Measurements from ENCODE around the gene LMO2.

The LMO2 gene

DNA sequence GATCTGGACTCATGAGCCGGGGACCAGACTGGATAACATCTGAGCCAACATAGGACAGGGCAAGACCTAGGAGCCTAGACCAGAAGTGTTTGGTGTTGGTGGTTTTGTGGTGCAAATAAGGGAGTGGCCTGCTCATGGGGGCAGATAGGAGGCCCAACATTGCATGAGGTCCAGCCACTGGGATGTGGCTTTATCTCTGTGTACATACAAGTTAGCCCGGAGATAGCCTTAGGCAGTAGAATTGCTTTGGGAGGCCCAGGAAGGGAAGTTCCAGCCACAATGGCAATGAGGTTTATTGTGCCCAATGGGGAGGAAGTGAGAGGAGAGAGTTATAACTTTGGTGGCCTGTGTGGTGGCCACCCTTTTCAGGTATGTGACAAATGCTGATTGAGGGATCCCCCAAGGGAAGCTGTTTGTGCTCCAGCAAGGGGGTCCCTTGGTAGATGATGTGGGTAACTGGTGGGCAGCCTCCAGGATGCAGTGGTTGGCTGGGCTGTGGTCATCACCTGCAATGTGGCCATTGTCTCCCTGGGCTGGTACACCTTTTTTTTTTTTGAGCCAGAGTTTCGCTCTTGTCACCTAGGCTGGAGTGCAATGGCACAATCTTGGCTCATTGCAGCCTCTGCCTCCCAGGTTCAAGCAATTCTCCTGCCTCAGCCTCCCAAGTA is 6.4 kb downstream of the LMO2 start:
- DNase-seq, result peak; percentile 43

GRCh38 chr11:33884601-33885000 is 7.3 kb downstream of the LMO2 start:
- DNase-seq, result no peak

- no peak for DNase-seq
Measured at GRCh38 chr11:33884035-33884434, 7.8 kb downstream of the LMO2 start.

GRCh38 chr11:33881651-33882503 is 10.0 kb downstream of the LMO2 start:
- DNase-seq, result no peak

DNA sequence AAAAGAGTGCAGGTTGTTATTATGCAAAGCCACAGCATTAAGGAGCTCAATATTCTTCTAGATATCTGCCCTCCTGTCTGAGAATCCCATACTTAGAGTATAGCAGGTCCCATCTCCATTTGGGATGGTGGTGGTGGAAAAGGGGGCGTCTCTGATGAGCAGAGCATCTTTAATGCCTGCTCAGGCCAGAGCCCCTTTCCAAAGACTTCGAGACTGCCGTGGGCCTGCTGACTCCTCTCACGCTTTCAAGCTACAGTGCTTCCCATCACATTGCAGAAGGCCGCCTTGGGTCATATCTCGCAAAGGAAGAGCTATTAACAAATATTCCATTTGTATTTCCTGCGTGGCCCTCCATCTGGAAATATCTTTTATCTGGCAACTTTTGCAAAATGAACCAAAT is 10.9 kb downstream of the LMO2 start:
- no peak for DNase-seq

- DNase-seq, result no peak
Measured at GRCh38 chr11:33879375-33879774, 12.5 kb downstream of the LMO2 start.

GRCh38 chr11:33877038-33877437 is 14.8 kb downstream of the LMO2 start:
- DNase-seq, result no peak

- no peak for DNase-seq
Measured at GRCh38 chr11:33875621-33876294, 16.1 kb downstream of the LMO2 start.

DNA sequence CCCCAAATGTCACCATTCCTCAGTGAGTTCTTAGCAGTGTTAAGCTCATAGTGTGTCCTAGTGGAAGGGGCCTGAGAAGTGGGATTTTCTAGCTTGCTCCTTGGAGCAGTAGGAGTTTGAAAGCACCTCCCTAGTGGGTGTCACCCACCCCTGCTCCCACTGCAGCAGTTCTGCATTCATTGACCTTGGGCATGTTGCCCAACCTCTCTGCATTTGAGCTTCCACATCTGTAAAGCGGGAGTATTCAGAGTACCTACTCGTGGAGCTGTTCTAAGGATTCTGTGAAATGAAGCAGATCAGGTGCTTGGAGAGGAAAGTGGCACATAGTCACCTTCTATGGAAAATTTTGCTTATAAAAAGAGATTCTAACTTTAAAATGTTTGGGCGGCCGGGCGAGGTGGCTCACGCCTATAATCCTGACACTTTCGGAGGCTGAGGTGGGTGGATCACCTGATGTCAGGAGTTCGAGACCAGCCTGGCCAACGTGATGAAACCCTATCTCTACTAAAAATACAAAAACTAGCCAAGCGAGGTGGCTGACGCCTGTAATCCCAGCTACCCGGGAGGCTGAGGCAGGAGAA is 16.9 kb downstream of the LMO2 start:
- no peak for DNase-seq

DNA sequence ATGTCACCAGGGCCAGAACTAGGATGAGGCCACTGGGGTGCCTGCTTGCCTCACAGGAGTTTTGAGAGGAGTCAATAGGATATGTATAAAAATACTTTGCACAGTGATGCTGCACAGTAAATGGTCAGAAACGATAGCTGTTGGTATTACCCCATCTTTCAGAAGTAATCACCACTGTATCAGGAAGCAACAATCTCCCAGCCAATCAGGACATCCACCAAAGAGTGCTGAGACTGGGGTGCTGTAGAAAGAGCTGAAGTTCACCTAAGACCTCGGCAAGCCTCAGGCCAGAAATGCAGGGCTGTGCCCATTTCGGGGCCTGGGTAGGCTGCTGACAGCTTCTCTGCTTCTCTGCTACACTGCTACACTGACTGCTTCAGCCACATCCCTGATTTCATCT is 17.4 kb downstream of the LMO2 start:
- no peak for DNase-seq

- peak; percentile 76 for DNase-seq
Measured at GRCh38 chr11:33869481-33870422, 22.1 kb downstream of the LMO2 start.

- DNase-seq, result no peak
Measured at GRCh38 chr11:33868647-33869461, 23.0 kb downstream of the LMO2 start.

DNA sequence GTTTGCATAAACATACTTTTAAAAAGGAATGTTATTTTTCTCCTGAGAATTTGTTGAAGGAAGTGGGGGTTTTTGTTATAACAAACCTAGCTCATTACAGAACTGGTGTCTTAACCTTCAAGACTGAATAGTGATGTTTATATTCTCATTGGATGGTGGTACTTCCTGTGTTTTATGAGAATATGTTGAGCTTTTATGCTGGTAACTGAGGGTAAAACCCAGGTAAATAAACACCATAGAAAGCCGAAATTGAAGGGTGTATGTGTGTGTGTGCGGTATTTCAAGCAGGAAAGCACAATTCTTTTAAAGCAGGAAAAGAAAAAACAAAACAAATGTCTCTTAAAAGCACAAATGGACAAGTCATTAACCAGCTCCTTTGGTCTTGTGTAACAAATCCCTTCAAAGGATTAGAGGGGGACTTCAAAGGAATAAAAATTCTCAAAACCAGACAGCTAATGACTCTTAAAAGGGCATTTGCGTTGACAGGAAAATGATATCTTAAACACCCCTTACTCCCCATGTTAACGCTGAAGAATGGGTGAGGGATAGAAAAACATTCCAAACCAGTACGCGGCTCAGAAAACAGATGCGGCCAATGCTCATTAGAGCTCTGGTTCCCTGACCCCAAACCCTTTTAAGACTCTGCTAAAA is 23.8 kb downstream of the LMO2 start:
- no peak for DNase-seq

DNA sequence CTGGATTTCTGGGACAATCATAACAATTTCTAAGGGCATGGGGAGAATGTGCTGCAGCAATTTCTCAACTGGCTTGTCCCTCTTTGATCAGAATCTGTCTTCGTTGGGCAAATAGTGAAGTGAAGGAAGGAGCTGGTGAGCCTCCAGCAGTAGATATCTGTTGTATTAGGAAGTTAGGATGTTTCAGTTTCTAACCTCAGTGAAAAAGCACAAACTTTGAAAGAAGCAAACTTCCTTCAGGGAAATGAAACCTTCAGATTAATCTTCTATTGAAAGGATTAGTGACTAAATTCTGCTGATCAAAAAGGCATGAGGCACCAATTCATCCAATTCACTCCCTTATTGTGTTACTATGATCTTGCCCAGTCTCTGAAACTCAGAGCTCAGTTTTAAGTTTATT is 24.3 kb downstream of the LMO2 start:
- DNase-seq, result no peak

DNA sequence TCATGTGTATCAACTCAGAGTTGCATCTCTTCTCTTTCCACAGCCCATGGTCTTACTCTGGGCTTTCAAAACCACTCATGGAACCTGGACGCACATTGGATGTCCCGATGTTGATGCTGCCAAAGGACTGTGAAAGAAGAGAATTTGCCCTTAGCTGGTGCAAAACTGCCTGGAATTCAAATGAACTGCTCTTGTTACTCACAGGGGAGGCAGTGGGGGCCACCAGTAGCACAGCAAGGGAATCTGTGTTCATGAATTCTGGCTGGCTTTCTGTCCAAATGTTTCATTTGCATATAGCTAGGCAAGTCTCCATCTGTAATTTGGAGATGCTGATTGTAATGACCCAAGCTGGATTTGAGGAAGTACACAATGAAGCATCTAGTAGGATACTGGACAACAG is 24.9 kb downstream of the LMO2 start:
- DNase-seq, result no peak

DNA sequence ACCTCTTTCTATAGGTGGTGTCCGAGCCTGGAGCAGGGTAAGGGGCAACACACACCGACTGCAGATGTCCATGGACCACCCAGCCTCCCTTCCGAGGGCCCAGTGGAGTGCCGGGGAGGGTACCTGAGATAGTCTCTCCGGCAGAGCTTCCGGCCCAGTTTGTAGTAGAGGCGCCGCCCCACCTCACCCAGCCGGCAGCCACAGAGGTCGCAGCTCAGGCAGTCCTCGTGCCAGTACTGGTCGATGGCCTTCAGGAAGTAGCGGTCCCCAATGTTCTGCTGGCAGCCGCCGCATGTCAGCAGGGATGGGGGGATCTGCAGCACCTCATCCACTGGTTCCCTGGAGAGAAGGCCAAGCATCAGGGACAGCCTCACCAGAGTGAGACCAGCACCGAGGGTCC is 27.4 kb downstream of the LMO2 start:
- DNase-seq, result no peak

DNA sequence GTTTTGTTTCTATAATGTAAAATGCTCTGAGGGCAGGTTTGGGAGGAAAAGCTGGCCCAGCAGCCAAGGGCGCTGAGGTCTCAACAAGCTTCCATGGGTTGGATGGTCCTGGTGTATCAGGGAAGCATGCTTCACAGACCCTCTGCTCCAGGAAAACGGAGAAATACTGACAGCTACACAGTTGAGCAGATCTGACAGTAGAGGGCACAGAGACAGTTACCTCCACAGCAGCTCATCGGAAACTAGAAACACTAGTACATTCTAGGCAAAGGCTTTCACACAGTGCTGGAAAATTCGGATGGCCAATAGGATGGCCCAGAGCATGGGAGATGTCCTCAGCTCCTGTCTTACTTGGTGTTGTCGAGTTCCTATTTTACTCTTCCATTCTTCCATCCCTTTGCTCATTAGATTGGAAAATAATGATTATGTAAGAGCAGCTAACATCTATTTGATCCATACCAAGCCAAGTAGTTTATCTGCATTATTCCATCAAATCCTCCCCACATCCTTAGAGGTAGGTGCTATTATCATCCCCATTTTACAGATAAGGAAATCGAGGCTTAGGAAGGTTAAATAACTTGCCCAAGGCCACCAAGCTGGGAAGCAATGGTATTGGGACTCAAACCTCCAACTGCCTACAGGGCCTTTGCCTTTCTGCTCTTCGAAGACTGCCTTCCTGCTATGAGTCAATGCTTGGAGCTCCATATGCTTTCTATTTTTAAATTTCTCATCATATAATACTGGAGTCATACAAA is 28.3 kb downstream of the LMO2 start:
- no peak for DNase-seq

DNA sequence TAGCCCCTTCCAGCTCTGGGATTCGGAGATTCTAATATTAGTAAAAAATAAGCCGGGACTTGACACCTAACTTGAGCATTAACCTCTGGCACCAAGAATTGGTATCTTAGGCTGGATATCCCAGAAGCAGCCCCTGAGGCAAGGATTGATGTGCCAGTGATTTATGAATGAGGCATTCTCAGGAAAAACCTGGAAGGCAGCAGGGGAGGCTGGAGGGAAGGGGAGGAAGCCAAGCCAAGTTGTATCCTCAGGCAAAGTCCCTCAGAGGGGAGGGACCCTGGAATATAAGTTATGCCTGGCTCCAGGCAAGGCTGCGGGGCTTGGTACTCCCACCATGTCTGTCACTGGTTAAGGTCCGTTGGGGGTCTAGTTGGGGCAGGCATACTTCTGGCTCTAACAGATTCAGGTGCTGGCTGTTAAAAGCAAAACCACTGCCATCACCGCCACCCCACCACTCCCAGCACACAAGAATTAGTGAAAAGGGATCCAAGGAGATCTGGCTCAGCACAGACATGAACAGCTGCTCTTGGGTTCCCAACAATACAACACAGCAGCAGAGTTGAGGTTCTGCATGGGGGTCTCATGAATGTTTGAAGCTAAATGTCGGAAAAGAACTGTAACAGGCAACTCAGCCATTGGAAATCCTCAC is 29.8 kb downstream of the LMO2 start:
- no peak for DNase-seq

- DNase-seq, result no peak
Measured at GRCh38 chr11:33861386-33861785, 30.5 kb downstream of the LMO2 start.

- no peak for DNase-seq
Measured at GRCh38 chr11:33860926-33861325, 30.9 kb downstream of the LMO2 start.
